GM19043 (cell line): Measurements from ENCODE around the gene SCNN1G.

ENCODE experiments used
- ATAC-seq: cut with Tn5 transposase; IDR thresholded peaks from one replicate; pipeline ENCODE4 v1.9.1; 2021; ENCODE audit warnings: low read depth; ENCODE audit not compliant: unreplicated experiment

Gene SCNN1G

GRCh38 chr16:23149993-23150364 is 32.6 kb upstream of the SCNN1G start:
- no peak for ATAC-seq

- ATAC-seq = no peak
These were observed 30.0 kb upstream of the SCNN1G start for GRCh38 chr16:23152386-23153178.

- no peak for ATAC-seq
These were observed 27.0 kb upstream of the SCNN1G start for GRCh38 chr16:23155445-23156049.

GRCh38 chr16:23156110-23156509 is 26.4 kb upstream of the SCNN1G start:
- ATAC-seq = no peak

- ATAC-seq = no peak
These were observed 25.5 kb upstream of the SCNN1G start for GRCh38 chr16:23156946-23157460.

- ATAC-seq = no peak
These were observed 24.4 kb upstream of the SCNN1G start for GRCh38 chr16:23158114-23158513.

GRCh38 chr16:23160082-23160481 is 22.5 kb upstream of the SCNN1G start:
- no peak for ATAC-seq

GRCh38 chr16:23160574-23160973 is 22.0 kb upstream of the SCNN1G start:
- ATAC-seq = no peak

- no peak for ATAC-seq
These were observed 18.6 kb upstream of the SCNN1G start for GRCh38 chr16:23163921-23164320.

GRCh38 chr16:23164736-23165135 is 17.8 kb upstream of the SCNN1G start:
- no peak for ATAC-seq

GRCh38 chr16:23172583-23172982 is 10.0 kb upstream of the SCNN1G start:
- no peak for ATAC-seq

- ATAC-seq = no peak
These were observed 9.6 kb upstream of the SCNN1G start for GRCh38 chr16:23172994-23173393.

- ATAC-seq = no peak
These were observed 7.9 kb upstream of the SCNN1G start for GRCh38 chr16:23174622-23175021.

GRCh38 chr16:23175651-23176050 is 6.9 kb upstream of the SCNN1G start:
- ATAC-seq = no peak

- no peak for ATAC-seq
These were observed 1.0 kb upstream of the SCNN1G start for GRCh38 chr16:23181506-23181905.

GRCh38 chr16:23182206-23182678 is 303 bp upstream of the SCNN1G start:
- ATAC-seq = peak; percentile 71

- ATAC-seq = no peak
These were observed 958 bp downstream of the SCNN1G start for GRCh38 chr16:23183543-23183862.

- no peak for ATAC-seq
These were observed 3.1 kb downstream of the SCNN1G start for GRCh38 chr16:23185656-23186055.

GRCh38 chr16:23186171-23186570 is 3.6 kb downstream of the SCNN1G start:
- no peak for ATAC-seq

- ATAC-seq = no peak
These were observed 4.8 kb downstream of the SCNN1G start for GRCh38 chr16:23187341-23187740.

GRCh38 chr16:23188911-23189310 is 6.4 kb downstream of the SCNN1G start:
- no peak for ATAC-seq
